ENCODE measurements around the gene TIAL1. TPM values are rescaled to one million over a fixed set of nuclear protein-coding genes. Genes with fewer than 3 reads are reported as not detected.

The TIAL1 gene
- total and polyA plus RNA-seq, 2 donors (not counting 1 experiment from before 2014, with no cell fraction given): 38.5 to 116 TPM

- Histone ChIP-seq H3K79me2 (ENCODE audit: control insufficient read depth, insufficient read depth, low read length) (peaks cover 20% of the 10 kb centered on the region), H3K4me2 (ENCODE audit: extremely low read depth, insufficient read depth, low read length) (no peak overlapping the region), H3K27ac (ENCODE audit: insufficient read depth, low read length) (no peak overlapping the region), H3K36me3 (ENCODE audit: control insufficient read depth, insufficient read depth, low read length) (no peaks in the 10 kb centered on the region), H3K27me3 (ENCODE audit: control insufficient read depth, insufficient read depth, low read length) (peaks cover 3% of the 10 kb centered on the region), H2AFZ (ENCODE audit: low read length) (no peak overlapping the region), H3K4me3 (replicated peaks in 1 of 4; ENCODE audit: control extremely low read depth in 1 of 4, insufficient read depth in 1 of 4, low read depth in 3 of 4, low read length in 4 of 4) (no peak overlapping the region), H3K4me1 (ENCODE audit: control insufficient read depth, extremely low read depth, insufficient read depth, low read length) (peaks cover 3% of the 10 kb centered on the region), H3K9ac (ENCODE audit: insufficient read depth, low read length) (no peak overlapping the region), H3K9me3 (ENCODE audit: control insufficient read depth, insufficient read depth, low read depth, low read length) (no peaks in the 10 kb centered on the region), H4K20me1 (ENCODE audit: control insufficient read depth, extremely low read depth, insufficient read depth, low read length) (no peaks in the 10 kb centered on the region)
- TF ChIP-seq EZH2 (IDR thresholded peaks at IDR 0.05; ENCODE audit: low read length, missing control alignments): no peak
- DNase-seq (ENCODE audit: low read depth in 2 of 2): no peak
These were observed 51.5 kb downstream of the TIAL1 start for GRCh38 chr10:119545310-119545709.

- Histone ChIP-seq H3K36me3 (ENCODE audit: control insufficient read depth, insufficient read depth, low read length) (no peaks in the 10 kb centered on the region), H3K79me2 (ENCODE audit: control insufficient read depth, insufficient read depth, low read length) (peaks cover 30% of the 10 kb centered on the region), H3K9me3 (ENCODE audit: control insufficient read depth, insufficient read depth, low read depth, low read length) (no peaks in the 10 kb centered on the region), H3K4me3 (replicated peaks in 1 of 4; ENCODE audit: control extremely low read depth in 1 of 4, insufficient read depth in 1 of 4, low read depth in 3 of 4, low read length in 4 of 4) (peak overlapping the region in 2 of 4 experiments; percentile 38 to 87), H3K27me3 (ENCODE audit: control insufficient read depth, insufficient read depth, low read length) (peaks cover 3% of the 10 kb centered on the region), H3K4me2 (ENCODE audit: extremely low read depth, insufficient read depth, low read length) (no peak overlapping the region), H4K20me1 (ENCODE audit: control insufficient read depth, extremely low read depth, insufficient read depth, low read length) (no peaks in the 10 kb centered on the region), H3K9ac (ENCODE audit: insufficient read depth, low read length) (no peak overlapping the region), H3K4me1 (ENCODE audit: control insufficient read depth, extremely low read depth, insufficient read depth, low read length) (peaks cover 7% of the 10 kb centered on the region), H3K27ac (ENCODE audit: insufficient read depth, low read length) (no peak overlapping the region), H2AFZ (ENCODE audit: low read length) (no peak overlapping the region)
- TF ChIP-seq EZH2 (IDR thresholded peaks at IDR 0.05; ENCODE audit: low read length, missing control alignments) (no peak), CTCF (conservative IDR thresholded peaks at IDR 0.05 in 1 of 2, IDR thresholded peaks at IDR 0.05 in 1 of 2; ENCODE audit: low read depth in 1 of 2, low read length in 2 of 2) (no peak)
- peak in 1 of 2 donors; percentile 21 for DNase-seq (ENCODE audit: low read depth in 2 of 2)
These were observed 52.7 kb downstream of the TIAL1 start for GRCh38 chr10:119543814-119544642.

GRCh38 chr10:119542988-119543813 is 53.6 kb downstream of the TIAL1 start:
- Histone ChIP-seq H3K27ac (ENCODE audit: insufficient read depth, low read length) (peak overlapping the region; percentile 1), H3K4me3 (replicated peaks in 1 of 4; ENCODE audit: control extremely low read depth in 1 of 4, insufficient read depth in 1 of 4, low read depth in 3 of 4, low read length in 4 of 4) (peak overlapping the region; percentile 41 to 87 (median 62)), H3K27me3 (ENCODE audit: control insufficient read depth, insufficient read depth, low read length) (peaks cover 1% of the 10 kb centered on the region), H3K36me3 (ENCODE audit: control insufficient read depth, insufficient read depth, low read length) (no peaks in the 10 kb centered on the region), H3K9ac (ENCODE audit: insufficient read depth, low read length) (peak overlapping the region; percentile 65), H4K20me1 (ENCODE audit: control insufficient read depth, extremely low read depth, insufficient read depth, low read length) (no peaks in the 10 kb centered on the region), H3K79me2 (ENCODE audit: control insufficient read depth, insufficient read depth, low read length) (peaks cover 36% of the 10 kb centered on the region), H2AFZ (ENCODE audit: low read length) (peak overlapping the region; percentile 48), H3K4me2 (ENCODE audit: extremely low read depth, insufficient read depth, low read length) (peak overlapping the region; percentile 73), H3K9me3 (ENCODE audit: control insufficient read depth, insufficient read depth, low read depth, low read length) (no peaks in the 10 kb centered on the region), H3K4me1 (ENCODE audit: control insufficient read depth, extremely low read depth, insufficient read depth, low read length) (peaks cover 10% of the 10 kb centered on the region)
- peak; percentile 49 to 60 for DNase-seq (ENCODE audit: low read depth in 2 of 2)
- no peak for TF ChIP-seq EZH2 (IDR thresholded peaks at IDR 0.05; ENCODE audit: low read length, missing control alignments)
- TF ChIP-seq CTCF (conservative IDR thresholded peaks at IDR 0.05 in 1 of 2, IDR thresholded peaks at IDR 0.05 in 1 of 2; ENCODE audit: low read depth in 1 of 2, low read length in 2 of 2): peak; percentile 55 to 63

All from fibroblast of lung (primary cell).